HG02571 (cell line): ENCODE measurements around the gene EPB41.
"Not testable (repeated sequence)": the region's sequence is repeated elsewhere in the genome, so short reads cannot be mapped to it uniquely, and the experiment has no call there.

Experiments
- ATAC-seq: cut with Tn5 transposase; IDR thresholded peaks from one replicate; pipeline ENCODE4 v1.9.1; 2021; ENCODE audit warnings: mild to moderate bottlenecking, moderate library complexity; ENCODE audit not compliant: unreplicated experiment

The EPB41 gene

GRCh38 chr1:29043274-29043965 is 129.1 kb downstream of the EPB41 start:
- no peak for ATAC-seq

- ATAC-seq = no peak
Observed at GRCh38 chr1:29044010-29044409, 129.6 kb downstream of the EPB41 start.

- ATAC-seq = not testable (repeated sequence)
Observed at GRCh38 chr1:29045663-29046062, 131.3 kb downstream of the EPB41 start.

- ATAC-seq = no peak
Observed at GRCh38 chr1:29047142-29047541, 132.8 kb downstream of the EPB41 start.

- no peak for ATAC-seq
Observed at GRCh38 chr1:29050166-29050565, 135.8 kb downstream of the EPB41 start.

GRCh38 chr1:29052100-29052499 is 137.7 kb downstream of the EPB41 start:
- no peak for ATAC-seq

- no peak for ATAC-seq
Observed at GRCh38 chr1:29052941-29053340, 138.6 kb downstream of the EPB41 start.

GRCh38 chr1:29055160-29055559 is 140.8 kb downstream of the EPB41 start:
- ATAC-seq = no peak

- ATAC-seq = no peak
Observed at GRCh38 chr1:29056256-29056655, 141.9 kb downstream of the EPB41 start.

- no peak for ATAC-seq
Observed at GRCh38 chr1:29057700-29058099, 143.3 kb downstream of the EPB41 start.

GRCh38 chr1:29062157-29062942 is 148.0 kb downstream of the EPB41 start:
- ATAC-seq = no peak

GRCh38 chr1:29064064-29064463 is 149.7 kb downstream of the EPB41 start:
- ATAC-seq = no peak

GRCh38 chr1:29077155-29077554 is 162.8 kb downstream of the EPB41 start:
- no peak for ATAC-seq

GRCh38 chr1:29079916-29080629 is 165.7 kb downstream of the EPB41 start:
- ATAC-seq = not testable (repeated sequence)

GRCh38 chr1:29081201-29081600 is 166.8 kb downstream of the EPB41 start:
- no peak for ATAC-seq

- no peak for ATAC-seq
Observed at GRCh38 chr1:29082519-29082918, 168.2 kb downstream of the EPB41 start.

GRCh38 chr1:29083317-29084195 is 169.2 kb downstream of the EPB41 start:
- no peak for ATAC-seq

- ATAC-seq = no peak
Observed at GRCh38 chr1:29084196-29084521, 169.8 kb downstream of the EPB41 start.

- no peak for ATAC-seq
Observed at GRCh38 chr1:29090937-29091618, 176.7 kb downstream of the EPB41 start.

GRCh38 chr1:29092704-29093103 is 178.3 kb downstream of the EPB41 start:
- ATAC-seq = not testable (repeated sequence)
